Stimulated activated CD4-positive, alpha-beta T cell treated with anti-CD3 and anti-CD28 coated beads, Interleukin-12 subunit alpha, Interleukin-12 subunit beta, amount 100 ng/mL, for 4 hours (primary cell): ENCODE measurements around the gene PITPNM3.
"Not testable (repeated sequence)": the region's sequence is repeated elsewhere in the genome, so short reads cannot be mapped to it uniquely, and the experiment has no call there.

Experiments used
- DNase-seq: peaks from one replicate; pipeline ENCODE4 v3.0.0-alpha.2; 2020

The PITPNM3 gene

DNA sequence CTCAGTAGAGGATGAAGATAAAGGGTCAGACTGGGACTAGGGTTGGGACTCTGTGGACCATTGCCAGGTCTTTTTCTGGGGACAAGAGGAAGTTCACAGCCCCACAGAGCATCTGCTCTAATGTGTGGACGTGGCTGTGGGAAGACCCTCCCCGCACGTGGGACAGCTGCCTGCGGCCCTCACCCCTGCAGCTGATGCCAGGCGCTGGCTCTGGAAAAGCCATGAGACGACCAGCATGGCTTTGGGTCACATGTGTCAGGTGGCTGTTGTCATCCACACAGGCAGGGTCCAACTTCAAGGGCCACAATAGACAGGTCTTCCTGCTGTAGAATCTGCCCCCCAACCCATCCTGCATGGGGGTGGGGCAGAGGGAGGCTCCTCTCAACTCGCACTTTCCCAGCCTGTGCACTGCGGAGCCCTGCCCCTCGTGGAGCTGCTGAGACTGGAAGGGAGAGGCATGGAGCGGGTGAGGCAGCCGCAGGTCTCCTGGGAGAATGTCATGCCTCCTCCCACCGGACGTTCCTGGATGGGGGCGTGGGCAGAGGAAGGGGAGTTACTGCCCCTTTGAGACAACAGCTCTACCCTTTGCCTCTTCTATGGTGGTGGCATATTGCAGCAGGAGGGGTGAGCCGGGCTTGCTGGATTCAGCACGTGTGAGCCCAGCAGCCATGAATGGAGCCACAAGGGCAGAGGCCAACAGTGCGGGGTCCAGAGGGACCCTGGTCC is 58.7 kb downstream of the PITPNM3 start:
- no peak for DNase-seq

DNA sequence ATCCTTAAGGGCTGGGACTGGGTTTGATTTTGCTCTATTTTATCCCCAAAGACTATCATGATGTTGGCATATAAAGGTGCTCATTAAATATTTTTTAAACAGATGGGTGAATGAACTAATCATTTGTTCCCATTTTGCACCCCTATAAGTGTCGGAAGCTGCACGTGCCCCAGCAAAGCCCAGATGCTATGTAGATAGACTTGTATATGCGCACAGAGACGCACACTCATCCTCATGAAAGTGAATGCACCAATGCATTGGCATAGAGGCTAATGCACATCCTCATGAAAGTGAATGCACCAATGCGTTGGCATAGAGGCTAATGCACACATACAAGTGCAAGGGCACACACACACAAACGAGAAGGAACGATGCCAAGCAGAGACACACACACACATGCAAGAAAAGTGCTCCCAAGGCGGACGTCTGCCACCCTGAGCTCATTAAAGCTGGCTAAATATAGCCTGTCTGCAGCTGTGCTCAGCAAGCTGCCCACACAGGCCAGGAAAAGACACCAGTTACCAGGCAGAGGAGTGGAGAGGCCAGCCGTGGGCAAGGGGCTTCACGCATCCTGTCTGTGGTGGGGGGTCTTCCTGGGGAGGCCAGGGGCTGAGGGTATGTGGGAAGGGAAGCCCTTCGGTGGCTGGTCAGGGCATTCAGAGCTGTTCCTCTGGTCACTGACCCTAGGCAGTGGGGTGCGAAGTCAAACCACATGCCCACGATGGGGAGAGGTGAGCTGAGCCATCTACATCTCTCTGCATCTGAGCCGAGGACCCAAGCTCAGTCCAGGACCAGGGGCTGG is 59.5 kb downstream of the PITPNM3 start:
- DNase-seq: no peak

DNA sequence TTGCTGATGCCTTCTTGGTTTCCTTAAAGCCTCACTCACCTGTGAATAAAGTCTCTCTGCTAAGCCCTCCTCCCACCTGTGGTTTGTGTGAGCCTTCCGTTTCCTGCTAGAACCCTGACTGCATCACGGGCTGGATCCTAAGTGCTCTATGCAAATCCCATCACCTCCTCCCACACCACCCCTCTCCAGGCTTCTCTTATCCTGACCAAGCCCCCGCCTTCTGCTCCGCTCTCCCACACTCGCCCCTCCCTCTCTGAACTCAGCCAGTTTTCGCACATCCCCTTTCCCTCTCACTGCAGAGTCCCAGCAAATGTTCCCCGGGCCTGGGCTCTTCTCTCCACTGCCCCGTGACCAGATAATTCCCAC is 60.3 kb downstream of the PITPNM3 start:
- DNase-seq: no peak

DNA sequence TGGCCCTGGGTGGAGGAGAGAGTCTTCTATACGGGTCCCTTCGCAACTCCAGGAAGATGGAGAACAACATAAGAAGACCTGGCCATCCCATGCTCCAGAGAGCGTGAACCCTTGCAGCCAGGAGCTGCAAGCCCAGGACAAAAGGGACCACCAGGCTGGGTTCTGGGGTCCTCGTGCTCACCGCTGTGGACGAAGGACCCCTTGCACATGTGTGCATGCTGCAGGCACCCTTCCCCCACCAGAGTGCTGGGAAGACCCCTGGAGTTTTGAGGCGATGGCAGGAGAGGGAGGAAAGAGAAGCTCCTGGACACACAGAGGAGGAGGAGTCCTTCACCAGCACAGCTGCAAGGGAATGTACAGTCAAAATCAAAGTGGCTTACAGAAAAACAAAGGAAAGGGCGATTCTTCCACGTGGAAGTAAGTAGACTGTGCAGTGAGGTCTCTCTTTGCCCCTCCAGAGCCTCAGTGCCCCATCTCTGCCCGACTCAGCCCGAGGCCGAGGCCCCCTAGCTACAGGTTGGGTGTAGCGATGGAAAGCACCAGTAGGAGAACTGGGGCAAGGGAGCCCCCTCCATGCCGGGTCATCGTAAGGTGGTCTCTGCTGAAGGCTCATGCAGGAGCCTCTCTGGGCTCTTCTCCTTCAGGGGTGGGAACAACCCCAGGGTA is 60.8 kb downstream of the PITPNM3 start:
- DNase-seq: no peak

DNA sequence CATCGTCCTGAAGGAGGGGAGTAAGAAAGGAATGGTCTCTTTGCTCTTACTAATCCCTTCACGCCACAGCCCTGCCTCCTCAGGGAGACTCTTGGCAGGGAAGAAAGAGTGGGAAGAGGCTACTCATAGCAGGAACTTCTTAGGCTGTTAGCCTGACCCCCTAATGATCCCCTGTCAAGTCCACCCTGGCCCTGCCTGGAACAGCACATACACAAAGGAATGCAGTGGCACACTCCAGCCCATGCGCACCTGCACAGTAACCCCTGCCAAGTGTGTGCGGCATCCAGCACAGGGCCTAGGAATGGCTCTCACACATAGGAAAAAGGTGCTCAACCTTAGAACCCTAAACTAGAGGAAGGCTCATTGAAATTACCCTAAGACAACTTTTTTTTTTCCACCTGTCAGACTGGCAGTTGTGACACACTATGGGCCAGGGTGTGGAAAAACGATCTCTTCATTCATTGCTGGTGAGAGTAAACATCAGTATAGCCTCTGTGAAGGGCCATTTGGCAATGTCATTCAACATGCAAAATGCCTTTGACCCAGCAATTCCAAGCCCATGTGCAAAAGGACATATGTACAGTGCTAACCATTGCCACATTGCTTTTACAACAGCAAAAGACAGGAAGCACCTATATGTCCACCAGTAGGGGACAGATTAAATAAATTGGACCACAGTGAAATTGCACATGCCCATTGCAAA is 62.0 kb downstream of the PITPNM3 start:
- no peak for DNase-seq

DNA sequence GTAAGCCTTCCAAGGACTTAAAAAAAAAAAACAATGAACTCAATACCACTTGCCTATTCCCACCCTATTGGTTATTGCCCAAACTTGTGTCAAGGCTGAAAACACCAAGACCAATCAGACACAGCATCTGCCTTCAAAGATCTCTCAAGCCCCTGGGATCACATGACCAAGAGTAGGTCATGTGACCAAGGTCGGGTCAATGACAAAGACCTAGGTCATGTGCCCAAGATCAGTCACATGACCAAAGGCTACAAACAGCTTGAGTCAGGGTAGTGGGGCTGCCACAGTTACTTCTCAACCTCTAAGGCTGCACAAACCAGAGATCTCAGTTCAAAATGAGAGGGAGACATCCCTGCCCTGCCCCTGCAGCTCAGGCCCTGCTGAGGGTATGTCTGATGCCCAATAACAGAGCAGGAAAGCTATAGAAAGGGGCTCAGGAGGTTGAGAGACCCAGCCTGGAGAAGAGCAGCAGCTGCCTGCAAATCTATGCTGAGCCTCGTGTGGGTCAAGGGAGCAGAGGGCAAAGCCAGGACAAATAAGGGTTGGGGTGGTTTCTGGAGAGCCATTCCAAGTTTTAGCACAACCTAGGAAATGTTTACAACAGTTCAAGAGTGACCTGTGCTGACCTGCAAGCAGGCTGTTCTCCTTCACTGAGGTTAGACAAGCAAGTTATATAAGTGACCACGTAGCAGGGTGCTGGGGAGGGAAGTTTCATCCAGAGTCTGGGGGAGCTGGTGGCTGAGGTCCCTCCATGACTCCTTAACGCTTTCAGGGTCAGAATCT is 63.3 kb downstream of the PITPNM3 start:
- DNase-seq: no peak

DNA sequence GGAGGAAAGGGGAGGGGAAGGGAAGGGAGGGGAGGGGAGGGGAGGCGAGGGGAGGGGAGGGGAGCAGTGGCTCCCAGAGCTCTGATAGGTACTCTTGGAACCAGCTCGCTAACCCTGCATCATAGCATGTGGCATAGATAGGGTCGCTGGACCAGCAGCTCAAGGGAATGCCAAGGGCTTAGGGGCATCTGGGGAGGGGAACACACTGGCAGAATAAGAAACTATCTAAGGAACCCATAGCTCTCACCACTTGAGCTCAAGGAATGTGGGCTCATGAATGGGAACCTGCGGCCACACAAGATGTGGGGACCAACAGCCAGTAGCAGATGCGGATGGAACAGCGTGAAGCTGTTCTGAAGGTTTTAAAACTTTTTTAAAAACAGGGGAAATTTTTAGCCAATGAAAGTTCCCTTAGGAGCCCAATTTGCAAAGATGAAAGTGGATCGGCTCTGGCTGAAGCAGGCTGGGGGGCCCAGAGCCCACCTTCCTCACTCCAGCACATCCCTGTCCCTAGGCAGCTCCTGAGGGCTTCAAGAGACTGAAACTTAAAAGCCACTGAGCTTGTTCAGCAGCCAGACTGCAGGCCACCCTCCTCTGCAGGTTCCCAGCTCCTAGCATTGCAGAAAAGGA is 65.2 kb downstream of the PITPNM3 start:
- no peak for DNase-seq

DNA sequence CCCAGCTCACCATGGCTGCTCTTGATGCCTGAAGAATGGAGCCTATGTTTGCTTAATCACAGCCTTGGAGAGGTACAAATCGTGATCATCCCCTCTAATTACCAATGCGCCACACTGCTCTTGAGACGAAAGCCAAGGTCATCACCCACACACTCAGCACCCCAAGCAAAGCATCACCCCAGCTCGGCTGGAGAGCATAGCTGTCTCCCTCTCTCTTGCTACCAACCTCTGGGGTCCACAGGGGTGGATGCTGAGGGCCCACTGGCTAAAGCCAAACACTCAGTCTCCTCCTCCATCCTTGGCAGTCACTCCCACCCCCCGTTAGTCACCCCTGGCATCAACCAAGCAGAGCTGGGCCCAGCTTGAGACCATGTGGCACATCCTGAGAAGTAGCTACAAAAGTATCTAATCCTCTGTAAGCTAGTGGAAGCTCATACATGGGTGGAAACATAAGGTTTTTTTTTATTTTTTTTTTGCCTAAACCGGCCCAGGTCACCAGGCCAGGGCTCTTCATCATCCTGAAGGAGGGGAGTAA is 67.3 kb downstream of the PITPNM3 start:
- DNase-seq: no peak

DNA sequence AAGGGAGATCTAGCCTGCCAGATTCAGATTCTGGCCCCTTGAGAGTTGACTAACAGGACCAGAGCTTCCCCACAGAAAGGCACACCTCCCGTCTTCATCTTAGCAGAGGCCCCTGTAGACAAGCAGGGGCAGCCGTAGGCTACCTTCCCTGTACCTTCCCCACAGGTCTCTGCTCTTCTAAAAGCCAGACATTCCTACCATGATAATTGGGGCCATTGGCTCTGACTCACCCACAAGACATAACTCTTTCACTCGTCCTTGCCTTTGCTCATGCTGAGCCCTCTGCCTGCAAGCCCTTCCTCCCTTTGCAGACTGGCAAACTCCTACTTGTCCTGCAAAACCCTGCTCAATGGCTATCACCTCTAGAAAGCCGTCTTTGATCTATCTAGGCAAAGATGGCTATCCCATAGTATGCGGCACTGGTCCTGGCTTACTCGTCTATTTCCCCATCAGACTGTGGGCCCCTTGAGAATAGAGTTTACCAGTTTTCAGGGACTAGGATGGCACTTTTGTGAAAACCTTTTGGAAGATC is 68.3 kb downstream of the PITPNM3 start:
- DNase-seq: no peak

DNA sequence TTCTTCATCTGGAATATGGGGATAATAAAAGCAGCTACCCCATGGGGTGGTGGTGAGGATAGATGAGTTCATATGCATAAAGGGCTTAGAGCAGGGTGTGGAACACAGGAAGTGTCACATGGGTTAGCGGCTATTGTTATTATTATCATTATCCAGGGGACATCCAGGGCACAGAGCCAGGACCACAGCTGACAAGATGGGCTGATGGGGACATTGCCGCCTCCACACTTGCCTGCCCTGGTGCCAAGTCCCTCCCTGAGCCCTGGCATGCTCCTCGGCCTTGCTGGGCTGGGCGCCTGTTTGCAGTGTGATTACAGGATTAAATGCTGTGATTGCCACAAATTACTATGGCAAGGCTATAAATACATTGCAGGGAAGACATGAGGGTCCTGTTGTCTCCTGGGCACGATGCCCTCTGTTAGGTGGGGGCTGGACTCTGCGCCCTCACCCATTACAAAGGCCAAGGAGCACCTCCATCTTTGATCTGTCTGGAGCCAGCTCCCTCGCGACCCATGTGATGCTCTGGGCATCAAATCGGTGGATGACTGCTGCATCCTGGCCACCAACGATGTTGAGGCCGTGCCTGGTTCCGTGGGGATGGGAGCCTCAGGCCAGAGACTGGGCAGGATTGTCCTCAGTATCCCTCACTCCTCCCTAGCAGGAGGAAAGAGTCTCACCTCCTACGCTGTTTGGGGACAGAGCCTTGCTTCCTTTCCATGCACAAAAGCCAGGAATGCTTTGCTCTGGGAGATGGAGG is 68.9 kb downstream of the PITPNM3 start:
- DNase-seq: no peak

DNA sequence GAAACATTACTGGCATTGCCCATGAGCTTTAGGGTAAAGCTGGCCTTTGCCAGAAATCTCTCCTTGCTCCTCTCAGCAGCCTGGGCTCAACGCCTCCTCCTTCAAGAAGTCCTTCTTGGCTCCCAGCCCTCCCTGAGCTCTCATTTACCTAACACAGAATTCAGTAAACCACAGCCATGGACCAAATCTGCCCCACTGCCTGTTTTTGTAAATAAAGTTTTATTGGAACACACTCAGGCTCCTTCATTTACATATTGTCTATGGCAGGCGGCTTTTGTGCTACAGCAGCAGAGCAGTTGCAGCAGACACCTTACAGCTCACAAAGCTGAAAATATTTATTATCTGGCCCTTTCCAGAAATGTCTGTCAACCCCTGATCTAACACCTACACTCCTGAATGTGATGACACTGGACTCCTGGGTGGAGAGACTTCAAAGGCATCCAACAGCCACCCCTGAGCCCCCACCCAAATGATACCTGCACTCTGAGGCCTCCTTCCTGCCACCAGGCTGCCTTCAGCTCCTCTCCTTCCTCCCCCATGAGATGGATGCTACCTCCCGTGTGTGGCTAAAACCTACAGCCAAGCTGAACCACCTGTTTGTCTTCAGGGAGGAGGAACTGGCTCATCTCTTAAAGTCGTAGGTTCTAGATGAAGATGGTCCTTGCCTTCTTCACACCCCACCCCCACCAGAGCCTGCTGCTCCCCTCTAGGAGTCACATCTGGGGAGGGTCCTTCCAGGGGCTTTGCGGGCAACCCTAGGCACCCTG is 70.5 kb downstream of the PITPNM3 start:
- DNase-seq: no peak

DNA sequence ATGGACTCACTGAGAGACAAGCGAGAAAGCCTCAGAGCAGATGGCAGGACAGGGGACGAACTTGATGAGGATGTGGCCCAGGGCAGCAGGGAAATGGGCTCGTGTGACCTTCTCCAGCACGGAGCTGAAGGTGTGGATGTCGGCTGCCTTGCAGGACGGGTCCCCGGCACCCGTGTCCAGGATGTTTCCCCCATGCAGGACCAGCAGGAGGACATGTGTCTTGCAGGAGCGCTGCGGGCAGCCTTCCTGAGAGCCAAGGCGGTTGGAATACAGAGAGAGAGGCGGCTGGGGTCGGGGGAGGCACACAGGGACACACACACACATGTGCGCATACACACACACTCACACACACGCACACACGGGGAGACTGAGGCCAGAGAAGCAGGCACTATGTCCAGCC is 72.8 kb downstream of the PITPNM3 start:
- DNase-seq: no peak

DNA sequence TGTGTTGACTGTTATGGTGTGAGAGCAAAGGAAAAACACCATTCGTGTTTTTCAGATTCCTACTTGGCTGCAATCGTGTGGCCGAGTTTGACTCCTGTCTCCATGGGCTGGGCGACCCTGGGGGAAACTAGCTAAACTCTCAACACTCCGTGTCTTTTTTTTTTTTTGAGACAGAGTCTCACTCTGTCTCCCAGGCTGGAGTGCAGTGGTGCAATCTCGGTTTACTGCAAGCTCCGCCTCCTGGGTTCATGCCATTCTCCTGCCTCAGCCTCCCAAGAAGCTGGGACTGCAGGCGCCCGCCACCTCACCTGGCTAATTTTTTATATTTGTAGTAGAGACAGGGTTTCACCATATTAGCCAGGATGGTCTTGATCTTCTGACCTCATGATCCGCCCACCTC is 73.6 kb downstream of the PITPNM3 start:
- DNase-seq: not testable (repeated sequence)

DNA sequence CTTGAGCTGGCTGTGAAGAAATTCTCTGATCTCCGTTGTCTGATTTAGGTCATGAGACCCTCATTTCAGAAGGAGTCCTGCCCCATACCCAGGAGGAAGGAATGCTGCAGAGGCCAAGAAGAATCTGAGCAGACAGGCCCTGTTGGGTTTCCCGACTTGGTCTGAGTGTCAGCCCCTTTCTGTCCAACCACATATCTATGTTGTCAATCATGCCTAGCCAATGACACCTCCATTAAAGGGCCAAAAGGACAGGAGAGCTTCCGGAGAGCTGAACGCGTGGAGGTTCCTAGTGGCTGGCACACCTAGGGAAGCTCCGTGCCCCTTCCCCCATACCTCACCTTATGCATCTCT is 74.3 kb downstream of the PITPNM3 start:
- DNase-seq: no peak

DNA sequence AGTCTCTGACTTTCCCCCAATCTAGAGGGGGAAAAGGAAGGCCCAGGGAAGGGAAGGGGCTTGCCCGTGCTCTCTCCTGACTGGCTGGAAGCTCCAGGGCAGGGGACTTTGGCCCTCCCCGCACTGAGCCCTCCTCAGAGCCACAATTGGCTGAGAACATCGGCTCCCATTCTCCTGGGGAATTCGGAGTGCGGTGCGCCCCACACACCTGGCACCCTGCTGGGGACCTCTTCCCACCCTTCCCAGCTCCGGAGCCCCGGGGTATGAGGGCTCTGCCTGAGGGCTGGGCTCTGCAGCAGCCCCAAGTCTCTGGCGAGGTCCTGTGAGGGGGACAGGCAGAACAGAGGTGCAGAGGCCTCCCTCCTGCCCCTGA is 76.1 kb downstream of the PITPNM3 start:
- no peak for DNase-seq

DNA sequence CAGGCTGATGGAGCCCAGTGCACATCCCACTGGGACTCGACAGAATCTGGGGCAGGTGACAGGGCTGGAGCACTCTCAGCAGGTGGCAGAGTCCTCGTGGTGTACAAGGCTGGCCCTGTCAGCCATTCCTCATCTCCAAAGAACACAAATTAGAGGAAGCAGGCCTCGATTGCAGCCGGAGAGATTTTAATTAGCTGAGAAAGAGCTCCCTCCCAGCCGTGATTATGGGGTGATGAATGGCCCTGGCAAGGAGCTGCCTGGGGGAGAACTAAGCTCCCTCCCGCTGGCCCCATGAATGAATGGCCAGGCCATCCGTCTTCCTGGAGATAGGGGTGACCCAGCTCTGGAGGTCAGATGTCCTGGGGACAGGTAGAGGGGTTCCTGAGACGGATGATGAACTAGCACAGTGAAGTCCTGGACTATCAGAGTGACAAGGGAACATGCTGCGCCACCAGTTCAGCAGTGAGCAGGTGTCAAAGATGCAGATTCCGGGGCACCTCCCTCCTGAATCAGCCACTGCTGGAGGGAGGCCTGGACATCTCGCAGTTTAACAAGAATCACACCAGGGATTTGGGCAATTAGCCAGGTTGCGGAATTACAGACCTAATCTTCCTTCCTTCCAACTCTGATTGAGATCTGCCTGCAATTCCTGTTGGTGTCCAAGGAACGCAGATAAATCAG is 76.6 kb downstream of the PITPNM3 start:
- DNase-seq: no peak

DNA sequence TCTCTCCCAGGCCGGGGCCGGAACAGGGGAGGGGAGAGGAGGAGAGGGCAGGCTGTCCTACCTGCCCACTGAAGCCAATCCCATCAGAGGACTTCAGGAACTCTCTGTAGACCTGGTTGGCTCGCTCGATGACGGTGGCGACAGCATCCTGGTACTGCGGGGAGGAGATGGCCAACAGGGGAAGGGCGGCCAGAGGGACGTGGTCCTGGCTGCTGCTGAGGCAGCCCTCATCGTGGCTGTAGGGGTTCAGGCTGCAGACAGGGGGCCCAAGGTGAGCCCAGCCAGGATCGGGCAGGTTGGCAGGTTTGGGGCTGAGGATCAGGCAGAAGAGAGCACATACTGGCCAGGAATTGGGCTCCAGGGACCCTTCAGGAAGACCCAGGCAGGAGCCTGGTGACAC is 77.9 kb downstream of the PITPNM3 start:
- DNase-seq: no peak

DNA sequence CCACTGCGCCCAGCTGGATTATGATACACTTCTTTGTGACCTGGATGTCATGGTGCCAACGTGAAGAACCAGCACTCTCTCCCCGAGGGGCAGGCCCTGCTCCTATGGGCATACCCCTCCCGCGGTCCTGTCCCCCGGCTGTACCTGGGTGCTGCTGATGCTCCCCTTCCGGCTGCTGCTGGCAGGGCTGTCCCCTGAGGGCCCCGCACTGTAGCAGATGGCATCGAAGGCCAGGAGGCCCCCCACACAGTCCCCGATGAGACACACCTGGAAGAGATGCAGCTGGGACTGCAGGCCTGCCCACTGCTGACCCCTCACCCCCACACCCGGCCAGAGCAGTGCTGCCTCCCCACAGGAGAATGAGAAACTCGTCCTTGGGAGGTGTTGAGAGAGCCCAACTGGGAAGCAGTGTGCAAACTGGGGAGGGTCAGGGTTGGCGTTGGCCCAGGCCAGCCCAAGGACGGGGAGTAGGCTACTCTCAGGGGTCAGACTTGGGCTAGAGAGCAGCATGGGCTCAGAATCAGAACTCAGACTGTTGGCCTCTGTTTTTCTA is 78.4 kb downstream of the PITPNM3 start:
- no peak for DNase-seq

DNA sequence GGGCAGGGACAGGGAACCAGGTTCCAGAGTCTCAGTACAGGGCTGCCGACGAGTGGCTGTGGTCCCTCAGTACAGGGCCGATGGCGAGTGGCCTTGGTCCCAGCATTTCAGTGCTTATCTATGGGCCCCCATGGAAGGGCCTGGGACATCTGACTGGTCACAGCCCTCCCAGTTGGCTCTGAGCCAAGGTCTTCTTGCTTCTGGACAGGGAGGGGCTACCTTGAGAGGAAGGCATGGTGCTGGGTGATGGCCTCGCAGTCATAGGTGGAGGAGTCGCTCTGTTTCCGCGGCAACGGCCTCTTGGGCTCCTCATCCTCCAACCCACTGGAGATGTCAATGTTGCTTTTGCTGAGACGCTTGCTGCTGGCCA is 79.6 kb downstream of the PITPNM3 start:
- DNase-seq: no peak
